NCI-H2081 treated with DMSO at 0.1 percent for 48 hours (cell line): Measurements from ENCODE around the gene TACC2.
"Not testable (repeated sequence)": the region's sequence is repeated elsewhere in the genome, so short reads cannot be mapped to it uniquely, and the experiment has no call there.

Source experiments
- DNase-seq: peaks from one replicate; lab custom pipeline; 2025; lab: John Stamatoyannopoulos, UW

Gene TACC2

GRCh38 chr10:121978511-121978910 lies 10.5 kb upstream of the TACC2 start:
- DNase-seq: no peak

GRCh38 chr10:121981346-121981745 lies 7.6 kb upstream of the TACC2 start:
- no peak for DNase-seq

GRCh38 chr10:121983852-121984251 lies 5.1 kb upstream of the TACC2 start:
- DNase-seq: no peak

GRCh38 chr10:121984463-121984862 lies 4.5 kb upstream of the TACC2 start:
- no peak for DNase-seq

GRCh38 chr10:121990015-121990677 lies 1.2 kb downstream of the TACC2 start:
- no peak for DNase-seq

GRCh38 chr10:121991727-121992126 lies 2.8 kb downstream of the TACC2 start:
- DNase-seq: not testable (repeated sequence)

- no peak for DNase-seq
Measured at GRCh38 chr10:121994429-121994941, 5.5 kb downstream of the TACC2 start.

- no peak for DNase-seq
Measured at GRCh38 chr10:121998462-121998861, 9.5 kb downstream of the TACC2 start.

- no peak for DNase-seq
Measured at GRCh38 chr10:121999301-121999700, 10.3 kb downstream of the TACC2 start.

- no peak for DNase-seq
Measured at GRCh38 chr10:122001698-122002097, 12.7 kb downstream of the TACC2 start.

GRCh38 chr10:122007415-122007814 lies 18.5 kb downstream of the TACC2 start:
- no peak for DNase-seq

GRCh38 chr10:122010405-122011050 lies 21.6 kb downstream of the TACC2 start:
- no peak for DNase-seq

GRCh38 chr10:122012731-122013130 lies 23.8 kb downstream of the TACC2 start:
- no peak for DNase-seq

- DNase-seq: no peak
Measured at GRCh38 chr10:122013311-122013780, 24.4 kb downstream of the TACC2 start.

- DNase-seq: no peak
Measured at GRCh38 chr10:122014652-122015248, 25.8 kb downstream of the TACC2 start.

GRCh38 chr10:122017926-122018325 lies 29.0 kb downstream of the TACC2 start:
- not testable (repeated sequence) for DNase-seq

GRCh38 chr10:122018491-122018890 lies 29.5 kb downstream of the TACC2 start:
- no peak for DNase-seq

GRCh38 chr10:122018951-122019413 lies 30.0 kb downstream of the TACC2 start:
- no peak for DNase-seq

GRCh38 chr10:122019414-122019975 lies 30.5 kb downstream of the TACC2 start:
- DNase-seq: peak; percentile 0

GRCh38 chr10:122020226-122020625 lies 31.3 kb downstream of the TACC2 start:
- no peak for DNase-seq

- DNase-seq: no peak
Measured at GRCh38 chr10:122021379-122021778, 32.4 kb downstream of the TACC2 start.

GRCh38 chr10:122021828-122022227 lies 32.9 kb downstream of the TACC2 start:
- DNase-seq: no peak

- DNase-seq: no peak
Measured at GRCh38 chr10:122022276-122022675, 33.3 kb downstream of the TACC2 start.
